DMS114 treated with DMSO at 0.1 percent for 48 hours (cell line): ENCODE results near the gene PLEKHA5.
"Not testable (repeated sequence)": the region's sequence is repeated elsewhere in the genome, so short reads cannot be mapped to it uniquely, and the experiment has no call there.

Experiments
- DNase-seq: peaks from one replicate; lab custom pipeline; 2025; ENCODE audit not compliant: unreplicated experiment; lab: John Stamatoyannopoulos, UW

The PLEKHA5 gene

GRCh38 chr12:19166387-19166786 is 36.9 kb downstream of the PLEKHA5 start:
- no peak for DNase-seq

GRCh38 chr12:19166956-19167355 is 37.4 kb downstream of the PLEKHA5 start:
- no peak for DNase-seq

DNA sequence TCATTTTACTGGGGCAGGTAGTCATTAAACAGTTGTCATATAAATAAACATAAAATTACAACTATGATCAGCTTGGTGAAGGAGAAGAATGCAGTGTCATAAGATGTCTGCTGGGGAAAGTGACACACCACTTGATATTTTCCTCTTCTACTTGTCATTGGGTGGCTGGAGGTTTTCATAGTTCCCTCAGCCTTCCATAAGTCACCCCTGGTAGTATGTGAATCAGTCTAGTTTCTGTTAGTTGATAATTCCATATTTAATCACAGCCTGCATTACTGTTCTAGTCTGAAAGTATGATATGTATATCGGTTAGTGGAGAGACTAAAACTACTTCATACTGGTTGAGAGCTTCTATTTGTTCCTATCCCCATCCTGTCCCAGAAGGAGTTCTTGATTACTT is 38.2 kb downstream of the PLEKHA5 start:
- no peak for DNase-seq

- DNase-seq: no peak
Measured at GRCh38 chr12:19168644-19169043, 39.1 kb downstream of the PLEKHA5 start.

DNA sequence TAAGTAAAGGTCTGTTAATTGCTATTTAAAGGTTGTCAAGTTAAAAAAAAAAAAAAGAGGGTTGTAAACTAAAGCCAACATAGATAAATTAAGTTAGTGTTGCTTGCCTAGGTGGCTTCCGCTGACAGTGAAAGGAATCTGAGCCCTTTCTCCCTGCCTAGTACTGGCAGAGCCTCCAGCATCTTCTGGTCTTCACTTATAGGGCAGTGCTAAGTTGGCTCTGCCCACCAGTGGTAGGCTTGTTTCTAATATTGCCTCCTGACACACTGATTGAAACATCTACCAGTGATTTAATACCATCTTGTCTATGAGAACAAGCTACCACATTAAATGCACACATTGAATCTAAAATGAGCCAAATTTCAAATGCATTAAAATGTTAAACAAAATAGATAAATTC is 39.7 kb downstream of the PLEKHA5 start:
- no peak for DNase-seq

DNA sequence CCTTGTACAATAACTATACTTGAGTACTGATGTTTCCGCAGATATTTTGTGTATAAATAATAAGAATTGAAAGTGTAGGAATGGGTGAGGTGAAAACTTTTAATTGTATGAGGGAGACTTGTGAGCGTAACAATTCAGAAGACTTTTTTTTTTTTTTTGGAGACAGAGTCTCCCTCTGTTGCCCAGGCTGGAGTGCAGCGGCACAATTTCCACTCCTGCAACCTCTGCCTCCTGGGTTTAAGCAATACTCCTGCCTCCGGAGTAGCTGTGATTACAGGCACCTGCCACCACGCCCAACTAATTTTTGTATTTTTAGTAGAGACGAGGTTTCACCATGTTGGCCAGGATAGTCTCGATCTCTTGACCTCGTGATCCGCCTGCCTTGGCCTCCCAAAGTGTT is 40.8 kb downstream of the PLEKHA5 start:
- DNase-seq: not testable (repeated sequence)

- DNase-seq: no peak
Measured at GRCh38 chr12:19171731-19172130, 42.2 kb downstream of the PLEKHA5 start.

GRCh38 chr12:19177754-19178153 is 48.2 kb downstream of the PLEKHA5 start:
- DNase-seq: no peak

GRCh38 chr12:19179986-19180385 is 50.5 kb downstream of the PLEKHA5 start:
- no peak for DNase-seq

DNA sequence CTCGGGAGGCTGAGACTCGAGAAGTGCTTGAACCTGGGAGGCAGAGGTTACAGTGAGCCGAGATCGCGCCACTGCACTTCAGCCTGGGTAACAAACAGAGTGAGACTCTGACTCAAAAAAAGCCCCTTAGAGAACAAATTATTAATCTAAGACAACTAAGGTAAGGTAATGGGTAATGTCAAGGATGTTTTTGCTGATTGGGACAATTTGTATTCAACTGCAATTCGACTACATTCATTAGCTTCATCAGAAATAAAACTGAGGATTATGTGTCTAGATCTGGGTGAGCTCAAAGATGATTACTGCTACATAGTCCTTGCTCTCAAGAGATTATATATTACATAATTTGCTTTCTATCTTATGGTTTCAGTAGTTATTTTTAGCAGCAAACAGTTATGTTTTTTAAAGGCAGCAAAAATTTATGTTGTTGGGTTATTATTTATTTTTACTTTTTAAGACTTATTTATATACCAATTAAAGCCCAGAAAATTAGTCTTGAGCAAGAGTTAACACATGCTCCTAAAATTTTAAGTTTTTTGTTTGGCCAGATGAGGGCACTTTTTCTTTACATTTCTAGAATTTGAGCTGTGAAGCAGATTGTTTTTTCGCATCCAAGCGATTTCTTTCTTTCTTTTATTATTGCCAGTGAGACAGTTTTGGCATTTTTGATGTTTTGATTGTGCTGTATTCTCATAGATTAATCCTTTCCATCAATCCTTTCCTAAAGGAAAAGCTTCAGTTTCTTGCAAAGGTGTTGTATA is 52.3 kb downstream of the PLEKHA5 start:
- peak; percentile 18 for DNase-seq

DNA sequence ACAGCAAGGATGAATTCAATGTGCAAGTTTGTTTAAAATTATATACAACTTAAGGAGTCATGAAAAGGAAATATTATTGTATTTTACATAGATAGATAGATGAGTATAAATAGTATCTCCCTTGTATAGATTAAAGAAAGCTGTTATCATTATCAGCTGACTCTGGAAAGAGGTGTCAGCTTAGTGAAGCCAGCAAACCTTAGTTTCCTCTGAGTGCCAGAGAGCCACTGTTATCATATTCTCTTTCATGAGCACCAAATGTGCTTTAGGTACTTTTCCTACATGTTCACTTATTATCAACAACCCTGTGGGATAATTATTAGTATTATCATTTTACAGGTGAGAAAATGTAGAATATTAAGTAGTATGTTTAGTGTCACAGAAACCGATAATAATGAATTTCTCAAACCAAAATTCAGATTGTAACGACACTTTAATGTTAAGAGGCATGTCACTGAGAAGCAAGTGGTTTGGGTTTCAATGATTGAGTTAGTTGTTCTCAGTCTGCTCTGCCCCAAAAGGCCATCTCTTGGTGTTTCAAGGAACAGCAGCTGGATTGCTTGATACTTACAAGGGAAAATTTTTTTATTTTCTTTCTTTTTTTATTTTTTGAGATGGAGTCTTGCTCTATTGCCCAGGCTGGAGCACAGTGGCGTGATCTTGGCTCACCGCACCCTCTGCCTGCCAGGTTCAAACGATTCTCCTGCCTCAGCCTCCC is 53.7 kb downstream of the PLEKHA5 start:
- DNase-seq: peak; percentile 9

DNA sequence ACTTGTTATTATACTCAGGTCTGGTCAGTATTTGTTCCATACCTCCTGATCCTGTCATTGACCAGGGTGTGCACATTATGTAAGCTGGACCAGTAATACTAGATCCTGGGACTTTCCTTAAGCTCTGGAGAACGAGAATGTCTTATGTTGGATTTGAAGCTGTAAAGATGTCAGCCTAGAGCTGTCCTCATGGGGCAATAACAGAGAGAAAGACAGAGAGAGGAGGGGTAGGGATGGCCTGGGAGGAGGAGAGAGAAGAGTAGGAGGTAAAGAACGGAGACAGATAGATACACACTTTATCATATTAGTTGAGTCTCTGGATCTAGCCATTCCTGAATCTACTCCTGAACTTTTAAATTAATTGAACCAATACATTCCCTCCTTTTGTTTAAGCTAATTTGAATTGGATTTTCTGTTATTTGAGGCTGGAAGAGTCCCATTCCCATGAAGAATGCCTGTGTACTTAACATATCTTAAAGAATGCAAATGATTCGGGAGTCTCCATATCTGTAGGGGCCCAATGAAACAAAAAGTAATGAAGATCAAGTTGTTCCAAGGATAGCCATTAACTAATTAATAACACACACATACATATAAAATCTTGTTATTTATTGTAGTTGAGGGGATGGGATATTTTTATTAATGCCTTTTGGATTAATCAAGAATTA is 55.9 kb downstream of the PLEKHA5 start:
- no peak for DNase-seq

DNA sequence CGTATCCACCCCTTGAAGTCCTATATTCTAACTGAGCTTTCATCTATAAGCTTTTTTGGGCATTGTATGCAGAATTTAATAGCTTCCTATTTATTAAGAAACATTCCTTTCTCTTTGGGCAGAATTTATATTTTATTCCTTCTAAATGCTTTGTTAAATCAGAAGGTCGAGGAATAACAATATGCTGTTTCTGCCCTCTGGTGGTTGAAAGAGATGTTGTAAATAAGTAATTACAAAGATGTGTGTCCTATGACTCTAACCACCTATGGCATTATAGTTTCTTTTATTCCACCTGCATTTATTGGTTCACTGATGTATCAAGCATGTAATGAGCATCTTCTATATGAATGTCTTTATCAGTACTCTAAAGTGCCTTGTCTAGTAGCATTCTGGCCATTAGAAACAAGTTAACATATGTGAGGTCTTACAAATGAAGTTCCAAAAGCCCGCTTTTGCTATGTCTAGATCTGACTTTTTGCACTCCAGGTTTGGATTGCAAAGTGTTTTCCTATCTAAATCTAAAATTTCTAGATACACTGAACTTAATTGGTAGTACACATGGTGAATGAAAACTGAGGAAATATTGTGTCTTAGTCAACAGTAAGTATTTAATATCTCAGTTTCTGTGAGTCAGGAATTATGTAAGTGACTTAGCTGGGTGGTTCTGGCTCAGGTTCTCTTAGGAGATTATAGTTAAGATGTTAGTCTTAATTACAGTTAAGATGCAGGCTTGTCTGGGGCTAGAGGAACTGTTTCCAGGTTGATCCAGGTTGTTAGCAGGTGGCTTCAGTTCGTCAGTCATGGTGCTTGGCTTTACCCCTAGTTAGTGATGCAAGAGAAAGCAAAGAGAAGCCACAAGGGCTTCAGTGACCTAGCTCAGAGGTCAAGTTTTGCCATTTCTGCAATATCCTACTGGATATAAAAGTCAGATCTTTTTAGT is 57.5 kb downstream of the PLEKHA5 start:
- DNase-seq: peak; percentile 35

DNA sequence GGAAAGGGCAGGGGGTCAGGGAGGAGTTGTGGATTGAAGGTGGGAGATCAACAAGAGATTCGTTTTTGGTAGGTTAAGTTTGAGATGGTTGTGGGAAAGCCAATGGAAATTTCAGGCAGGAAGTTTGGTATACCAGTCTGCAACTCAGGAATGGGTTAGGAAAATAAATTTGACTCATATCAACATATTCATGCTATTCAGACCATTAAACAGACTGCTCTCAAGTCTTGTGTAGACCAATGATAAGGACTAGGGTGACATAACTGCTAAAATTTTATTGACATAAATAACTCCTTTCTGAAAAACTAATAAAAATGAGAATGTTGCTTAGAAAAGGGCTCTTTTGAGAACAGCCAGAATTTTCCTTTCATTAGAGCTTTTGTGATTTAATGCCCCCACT is 60.0 kb downstream of the PLEKHA5 start:
- no peak for DNase-seq

- DNase-seq: no peak
Measured at GRCh38 chr12:19190292-19191031, 60.9 kb downstream of the PLEKHA5 start.

- no peak for DNase-seq
Measured at GRCh38 chr12:19191089-19191488, 61.6 kb downstream of the PLEKHA5 start.

- no peak for DNase-seq
Measured at GRCh38 chr12:19191563-19191962, 62.0 kb downstream of the PLEKHA5 start.

DNA sequence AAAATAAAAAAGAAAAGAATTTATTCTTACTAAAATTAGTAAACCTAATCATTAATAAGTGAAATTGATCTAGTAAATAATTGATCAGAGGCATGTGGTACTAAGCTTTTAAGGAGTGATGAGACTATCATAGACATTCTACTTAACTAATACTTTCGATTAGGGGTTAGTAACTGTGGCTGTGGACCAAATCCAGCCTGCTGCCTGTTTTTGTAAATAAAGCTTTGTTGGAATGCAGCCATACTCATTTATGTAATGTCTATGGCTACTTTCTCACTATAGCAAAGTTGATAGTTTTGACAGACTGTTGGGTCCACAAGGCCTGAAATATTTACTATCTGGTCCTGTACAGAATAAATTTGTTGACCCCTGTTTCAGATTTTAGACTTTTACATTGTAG is 63.2 kb downstream of the PLEKHA5 start:
- DNase-seq: no peak

GRCh38 chr12:19194963-19195362 is 65.4 kb downstream of the PLEKHA5 start:
- no peak for DNase-seq

- no peak for DNase-seq
Measured at GRCh38 chr12:19196959-19197630, 67.6 kb downstream of the PLEKHA5 start.
